Pancreas (tissue), 10 donors: ENCODE measurements around the gene HSD3B1. TPM values are rescaled to one million over a fixed set of nuclear protein-coding genes. Genes with fewer than 3 reads are reported as not detected.
A peak's percentile ranks its signal among the peaks of the same experiment; 100 is the strongest.

ENCODE experiments used
- ATAC-seq, 4 donors: fragments of 200-7000 bp; cut with Tn5 transposase; one replicate each; pipeline versions ENCODE4 v1.8.0 to v1.9.1; 2020; ENCODE audit warnings: mild to moderate bottlenecking in 4 of 4, moderate library complexity in 4 of 4
- DNase-seq, 6 donors: peaks; one replicate each; pipeline ENCODE4 v3.0.0-alpha.2; 2020
- FAIRE-seq: peaks from 2 replicates; lab custom pipeline; 2012; peaks lifted over from hg19 to GRCh38; lab: Jason Lieb, UNC
- H3K27ac ChIP-seq, 4 donors: fragments of 200-600 bp; sonication (generic); 1 replicate in 3 of 4; 2 replicates in 1 of 4; pipeline versions ENCODE4 v1.5.0 to v1.8.0; 2020
- H3K27me3 ChIP-seq, 4 donors: fragments of 200-600 bp; one replicate each; pipeline ENCODE4 v1.8.0; 2021
- H3K36me3 ChIP-seq, 3 donors: fragments of 200-600 bp; sonication (generic) in 1 of 3; one replicate each; pipeline versions ENCODE4 v1.5.0 to v1.8.0; 2020 to 2021
- H3K4me1 ChIP-seq, 3 donors: fragments of 200-600 bp; one replicate each; pipeline ENCODE4 v1.8.0; 2021
- H3K4me3 ChIP-seq, 4 donors: fragments of 200-600 bp; sonication (generic) in 2 of 4; one replicate each; pipeline versions ENCODE4 v1.5.0 to v1.8.0; 2020 to 2021
- H3K9me3 ChIP-seq, 4 donors: fragments of 200-600 bp; one replicate each; pipeline ENCODE4 v1.8.0; 2021
- CTCF ChIP-seq, 4 donors: fragments of 200-600 bp; sonication (generic) in 3 of 4; IDR thresholded peaks; one replicate each; pipeline versions ENCODE4 v1.5.0 to v1.8.0; 2021; ENCODE audit warnings: antibody characterized with exemption in 4 of 4
- WGBS, 2 donors: extraction: QIAGEN DNeasy Blood & Tissue Kit; methylation state at CpG; one replicate each; pipeline ENCODE4 v1.1.7; 2013; 5-methylcytosine and 5-hydroxymethylcytosine counted together
- intact Hi-C, 3 donors: fragments of 100-400 bp; cut with DNase I; formaldehyde crosslinking; loops; one replicate each; pipeline versions ENCODE4 v1.11.1 to v1.14.2; 2022
- polyA plus RNA-seq, 2 donors: library from polyadenylated mRNA; stranded (reverse); fragments of 200-250 nt; gene quantifications; one replicate each; pipeline ENCODE4 v1.2.3, GENCODE V29; 2013
- total RNA-seq, 6 donors: library from RNA; stranded (reverse); fragmentation: NEBNext Ultra II Directional in 4 of 6; extraction: Animal tissue kit (Norgen Biotek cat#: 25700) in 4 of 6; gene quantifications; one replicate each; pipeline versions ENCODE4 v1.2.1 to v1.2.4, GENCODE V29; 2021 to 2023
- donor health status: healthy with polysubstance abuse.
- donor health status: DM: no; HTN: no; CAD: no; lungs with moderate emphysema.
- donor health status: DM: no; HTN: no; CAD: no.
- donor health status: control.
- donor health status: control.
- donor health status: Bipolar disorder and iron deficiency.
- donor health status: DM: yes; HTN: yes; CAD: no.
- donor health status: DM: no; HTN: no; CAD: no.
- donor health status: DM: no; HTN: no; CAD: no.
- donor health status: DM: yes; HTN: yes; CAD: no.

The HSD3B1 gene
- total and polyA plus RNA-seq, 8 donors: not detected

GRCh38 chr1:119467857-119468668 lies 38.9 kb upstream of the HSD3B1 start:
- H3K36me3 ChIP-seq: no peaks in the 10 kb centered on the region
- H3K4me1 ChIP-seq: no peaks in the 10 kb centered on the region
- no peak overlapping the region for H3K27ac ChIP-seq
- FAIRE-seq: no peak
- H3K27me3 ChIP-seq: no peaks in the 10 kb centered on the region
- no peak for TF ChIP-seq CTCF (IDR thresholded peaks at IDR 0.05)
- WGBS, 2 donors: 15 to 30% methylated on average over 4 of the region's 4 CpGs
- no peak overlapping the region for H3K4me3 ChIP-seq
- no peaks in the 10 kb centered on the region for H3K9me3 ChIP-seq
- no peak for DNase-seq
- intact Hi-C loops: no loop called here
- ATAC-seq: peak in 2 of 4 donors; percentile 15 to 38

GRCh38 chr1:119469741-119470140 lies 37.3 kb upstream of the HSD3B1 start:
- DNase-seq (no peak), ATAC-seq (no peak), FAIRE-seq (no peak)
- no peak for TF ChIP-seq CTCF (IDR thresholded peaks at IDR 0.05)
- no peak overlapping the region for H3K27ac ChIP-seq
- no peak overlapping the region for H3K4me3 ChIP-seq
- no peaks in the 10 kb centered on the region for H3K27me3 ChIP-seq
- no peaks in the 10 kb centered on the region for H3K9me3 ChIP-seq
- H3K4me1 ChIP-seq: no peaks in the 10 kb centered on the region
- intact Hi-C loops: no loop called here
- H3K36me3 ChIP-seq: no peaks in the 10 kb centered on the region
- 79 to 85% methylated on average over 1 of the region's 1 CpG for WGBS, 2 donors

DNA sequence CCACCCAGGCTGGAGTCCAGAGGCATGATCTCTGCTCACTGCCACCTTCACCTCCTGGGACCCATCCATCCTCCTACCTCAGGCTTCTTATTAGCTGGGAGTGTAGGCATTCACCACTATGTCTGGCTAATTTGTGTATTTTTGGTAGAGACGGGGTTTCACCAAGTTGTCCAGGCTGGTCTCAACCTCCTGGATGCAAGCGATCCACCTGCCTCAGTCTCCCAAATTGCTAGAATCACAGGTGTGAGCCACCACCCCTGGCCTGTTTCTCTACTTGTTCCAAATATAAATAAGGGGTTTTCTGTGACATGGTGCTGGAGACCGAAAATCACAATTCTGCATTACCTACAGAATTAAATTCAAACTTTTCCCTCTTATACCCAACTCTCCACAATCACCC lies 36.6 kb upstream of the HSD3B1 start:
- H3K4me1 ChIP-seq: no peaks in the 10 kb centered on the region
- H3K36me3 ChIP-seq: no peaks in the 10 kb centered on the region
- no peak overlapping the region for H3K27ac ChIP-seq
- intact Hi-C loops: no loop called here
- TF ChIP-seq CTCF (IDR thresholded peaks at IDR 0.05): no peak
- H3K9me3 ChIP-seq: no peaks in the 10 kb centered on the region
- ATAC-seq: no peak
- no peak for DNase-seq
- H3K27me3 ChIP-seq: no peaks in the 10 kb centered on the region
- FAIRE-seq: no peak
- no peak overlapping the region for H3K4me3 ChIP-seq
- WGBS, 2 donors: 71 to 90% methylated on average over 3 of the region's 3 CpGs

DNA sequence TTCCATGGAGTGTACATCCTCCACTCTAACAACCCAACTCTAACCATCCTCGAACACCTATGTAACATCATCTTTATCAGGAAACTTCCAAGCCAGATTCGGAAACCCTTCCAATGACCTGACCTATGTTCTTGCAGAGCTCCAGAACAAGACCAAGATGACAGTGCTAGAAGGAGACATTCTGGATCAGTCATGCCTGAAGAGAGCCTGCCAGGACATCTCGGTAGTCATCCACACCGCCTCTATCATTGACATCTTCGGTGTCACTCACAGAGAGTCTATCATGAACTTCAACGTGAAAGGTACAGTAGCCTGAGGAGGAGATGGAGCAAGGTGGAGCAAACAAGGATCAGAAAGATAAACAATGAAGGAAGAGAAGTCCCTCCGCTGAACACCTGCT lies 36.1 kb upstream of the HSD3B1 start:
- FAIRE-seq (no peak), ATAC-seq (no peak), DNase-seq (no peak)
- Histone ChIP-seq H3K36me3 (no peaks in the 10 kb centered on the region), H3K27ac (no peak overlapping the region), H3K27me3 (no peaks in the 10 kb centered on the region), H3K9me3 (no peaks in the 10 kb centered on the region), H3K4me1 (no peaks in the 10 kb centered on the region), H3K4me3 (no peak overlapping the region)
- no peak for TF ChIP-seq CTCF (IDR thresholded peaks at IDR 0.05)
- intact Hi-C loops: no loop called here
- WGBS, 2 donors: 83% methylated on average over 7 of the region's 7 CpGs

DNA sequence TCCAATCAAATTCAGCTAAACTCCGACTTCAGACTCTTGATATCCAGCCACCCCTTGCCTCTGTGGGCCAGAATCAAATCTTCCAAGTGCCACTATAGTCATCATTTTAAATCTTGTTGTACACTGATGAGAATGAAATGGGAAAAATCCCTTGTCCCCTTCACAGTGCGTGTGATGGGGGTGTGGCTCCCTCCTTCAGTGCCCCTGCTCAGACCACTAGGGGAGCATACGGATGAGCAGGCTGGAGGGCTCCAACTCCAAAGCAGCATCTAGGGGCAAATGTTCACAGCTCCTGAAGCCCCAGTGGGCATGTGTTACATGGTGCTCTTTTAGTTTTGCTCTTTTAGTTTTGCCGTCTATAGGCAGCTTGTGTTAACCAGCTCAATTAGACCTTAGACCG lies 35.4 kb upstream of the HSD3B1 start:
- WGBS, 2 donors: 82 to 85% methylated on average over 5 of the region's 5 CpGs
- DNase-seq (no peak), ATAC-seq (no peak), FAIRE-seq (no peak)
- intact Hi-C loops: no loop called here
- Histone ChIP-seq H3K4me3 (no peak overlapping the region), H3K36me3 (no peaks in the 10 kb centered on the region), H3K9me3 (no peaks in the 10 kb centered on the region), H3K27me3 (no peaks in the 10 kb centered on the region), H3K4me1 (no peaks in the 10 kb centered on the region), H3K27ac (no peak overlapping the region)
- TF ChIP-seq CTCF (IDR thresholded peaks at IDR 0.05): no peak
